ENCODE data around the gene DGKQ.
"Not testable (repeated sequence)": the region's sequence is repeated elsewhere in the genome, so short reads cannot be mapped to it uniquely, and the experiment has no call there.

DGKQ gene

GRCh38 chr4:993111-994029 lies 20.0 kb upstream of the DGKQ start, which contains the start of gene SLC26A1:
SLC26A1 (minus strand) TSS chr4:993404; CDS start chr4:991703, 1,701 bp downstream.
- DNase-seq = no peak

DNA sequence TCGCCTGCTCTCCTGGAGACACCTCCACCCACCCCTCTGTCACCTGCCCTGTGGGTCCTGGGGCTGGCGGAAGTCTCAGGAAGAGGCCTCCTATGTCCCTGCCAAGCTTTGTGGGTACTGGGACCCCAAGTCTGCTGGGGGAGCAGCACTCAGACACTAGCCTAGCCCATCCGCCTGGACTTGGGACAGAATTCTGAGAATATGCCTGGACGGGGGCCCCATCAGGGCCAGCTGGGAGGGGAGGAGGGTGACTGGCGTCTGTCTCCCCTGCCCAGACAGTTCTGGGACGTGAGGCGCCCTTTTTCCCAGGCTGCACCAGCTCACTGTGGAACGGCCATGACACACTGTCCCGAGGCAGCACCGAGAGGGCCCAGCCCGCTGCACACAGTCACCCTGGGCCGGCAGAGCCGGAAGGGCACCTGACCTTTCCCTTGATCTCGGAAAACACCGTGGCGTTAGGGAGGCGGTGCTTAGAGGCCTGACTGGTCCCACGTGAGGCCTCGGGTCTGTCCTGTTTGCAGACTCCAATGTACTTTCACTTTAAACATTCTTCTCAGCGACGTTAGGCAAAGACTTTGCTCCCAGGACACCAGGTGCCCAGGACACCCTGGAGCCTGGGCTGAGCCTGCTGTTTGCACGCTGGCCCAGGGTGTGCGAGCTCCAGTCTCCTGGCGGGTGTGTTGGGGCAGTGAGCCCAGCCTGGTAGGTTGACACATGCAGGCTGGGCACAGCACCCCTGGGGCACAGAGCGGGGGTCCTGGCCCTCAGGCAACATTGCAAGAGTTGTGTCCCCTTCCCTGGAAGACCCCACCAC lies 19.1 kb upstream of the DGKQ start:
- no peak for DNase-seq

DNA sequence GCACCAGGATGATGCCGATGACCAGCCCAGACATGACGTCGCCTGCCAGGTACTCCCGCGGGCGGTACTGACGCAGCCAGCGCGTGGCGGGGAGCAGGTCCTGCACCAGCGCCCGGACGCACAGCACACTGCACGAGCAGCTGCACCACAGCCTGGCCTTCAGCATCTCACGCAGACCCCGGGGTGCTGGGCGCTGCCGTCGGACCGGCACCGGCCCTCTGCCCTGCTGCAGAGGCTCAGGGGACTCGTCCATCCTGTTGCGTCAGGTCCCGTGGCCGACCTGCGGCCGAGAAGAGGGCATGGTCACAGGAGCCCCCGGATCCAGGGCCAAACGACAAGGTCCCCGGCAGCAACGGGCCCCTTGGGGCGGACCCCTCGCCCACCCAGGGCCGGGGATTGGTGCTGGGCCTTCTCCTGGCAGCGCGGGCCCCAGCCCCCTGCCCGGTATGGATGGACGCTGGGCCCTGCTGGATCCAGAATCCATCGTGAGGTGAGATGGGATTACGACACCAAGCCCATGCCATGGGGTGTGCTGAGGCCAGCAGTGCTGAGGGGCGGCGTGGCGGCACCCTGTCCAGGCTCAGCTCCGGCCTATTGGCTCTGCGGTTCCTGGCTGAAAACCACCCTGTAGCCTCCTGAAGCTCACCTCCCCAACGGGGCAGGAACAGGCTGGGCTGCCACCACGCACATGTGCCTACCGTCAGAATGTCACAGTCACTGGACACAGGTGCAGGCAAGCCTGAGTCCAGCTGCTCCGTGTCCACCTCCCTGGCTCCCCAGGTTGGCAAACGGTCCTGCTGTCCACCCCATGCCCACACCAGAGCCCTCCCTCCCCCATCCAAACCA lies 18.3 kb upstream of the DGKQ start:
- no peak for DNase-seq

DNA sequence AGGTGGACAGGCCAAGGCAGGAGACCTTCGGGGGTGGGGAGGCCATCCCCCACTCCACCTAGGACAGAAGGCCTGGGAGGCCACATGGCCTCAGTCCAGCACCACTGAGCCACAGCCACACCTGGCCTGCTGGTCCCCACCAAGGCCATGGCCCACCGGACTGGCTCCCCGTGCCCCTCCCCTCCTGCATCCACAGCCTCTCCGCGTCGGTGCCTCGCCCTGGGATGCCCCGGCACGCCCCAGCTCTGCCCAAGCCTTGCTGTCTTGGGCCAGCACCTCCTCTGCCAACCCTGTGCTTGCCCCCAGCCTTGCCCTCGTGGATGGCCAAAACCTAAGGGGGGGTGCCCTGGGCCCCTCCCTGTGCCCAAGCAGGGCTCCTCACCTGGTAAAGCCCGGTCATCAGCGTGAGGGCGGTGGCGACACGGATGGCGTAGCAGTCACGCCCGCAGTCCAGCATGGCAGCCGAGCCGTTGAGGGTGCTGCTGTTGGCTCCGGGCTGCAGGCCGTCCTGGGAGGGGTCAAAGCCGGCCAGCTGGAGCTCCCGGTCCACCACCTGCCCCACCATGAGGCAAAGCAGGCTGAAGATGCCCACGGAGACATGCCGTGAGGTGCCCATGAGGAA lies 17.5 kb upstream of the DGKQ start:
- no peak for DNase-seq

GRCh38 chr4:989722-990471 lies 16.5 kb upstream of the DGKQ start:
- DNase-seq = no peak

DNA sequence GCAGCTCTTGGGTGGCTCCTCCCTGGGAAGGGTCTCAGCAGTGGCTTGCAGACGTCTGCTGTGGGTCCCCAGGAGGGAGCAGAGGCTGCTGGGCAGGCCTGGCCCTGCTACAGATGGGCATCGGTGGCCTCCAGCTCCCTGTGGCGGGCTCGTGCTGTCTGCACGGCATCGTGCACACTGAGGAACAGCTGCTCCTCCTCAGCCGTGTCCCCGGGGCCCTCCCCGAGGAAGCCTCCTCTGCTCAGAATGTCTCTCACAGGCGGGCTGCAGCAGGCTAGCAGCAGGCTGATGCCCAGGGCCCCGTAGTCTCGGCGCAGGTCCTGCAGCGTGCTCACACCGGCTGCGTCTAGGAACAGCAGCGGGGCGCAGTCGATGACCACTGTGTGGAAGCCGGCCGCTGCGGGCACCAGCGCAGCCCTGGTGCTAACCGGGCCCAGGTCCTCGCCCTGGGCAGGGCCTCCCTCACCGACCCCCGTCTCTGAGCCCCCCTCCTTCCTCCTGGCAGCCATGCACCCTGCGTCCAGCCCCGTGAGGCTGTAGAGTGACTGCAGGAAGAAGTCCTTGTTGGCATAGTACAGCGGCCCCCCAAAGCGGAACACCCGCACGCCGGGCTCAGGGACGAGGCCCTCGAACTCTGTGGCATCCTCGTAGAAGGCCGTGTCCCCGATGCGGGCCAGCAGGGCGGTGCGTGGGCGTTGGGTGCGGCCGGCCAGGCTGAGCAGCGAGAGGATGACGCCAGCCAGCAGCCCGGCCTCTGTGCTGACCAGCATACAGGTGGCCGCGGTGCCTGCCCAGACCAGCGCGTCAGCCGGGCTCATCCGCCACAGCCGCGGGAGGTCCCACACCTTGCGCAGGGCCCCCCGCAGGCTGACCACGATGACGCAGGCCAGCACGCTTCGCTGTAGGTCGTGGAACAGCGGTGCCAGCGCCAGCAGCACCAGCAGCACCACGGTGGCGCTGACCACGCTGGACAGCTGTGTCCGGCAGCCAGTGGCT lies 15.7 kb upstream of the DGKQ start:
- DNase-seq = no peak

GRCh38 chr4:987624-988513 lies 14.5 kb upstream of the DGKQ start:
- no peak for DNase-seq

GRCh38 chr4:986879-987623 lies 13.7 kb upstream of the DGKQ start, which contains the start of gene IDUA:
IDUA (plus strand) TSS chr4:987044; CDS start chr4:987085, 41 bp downstream.
- DNase-seq = peak; percentile 72 to 76

- DNase-seq = no peak
These were observed 13.1 kb upstream of the DGKQ start for GRCh38 chr4:986428-986878.

- peak; percentile 66 to 69 for DNase-seq
These were observed 11.9 kb upstream of the DGKQ start for GRCh38 chr4:985123-985830.

DNA sequence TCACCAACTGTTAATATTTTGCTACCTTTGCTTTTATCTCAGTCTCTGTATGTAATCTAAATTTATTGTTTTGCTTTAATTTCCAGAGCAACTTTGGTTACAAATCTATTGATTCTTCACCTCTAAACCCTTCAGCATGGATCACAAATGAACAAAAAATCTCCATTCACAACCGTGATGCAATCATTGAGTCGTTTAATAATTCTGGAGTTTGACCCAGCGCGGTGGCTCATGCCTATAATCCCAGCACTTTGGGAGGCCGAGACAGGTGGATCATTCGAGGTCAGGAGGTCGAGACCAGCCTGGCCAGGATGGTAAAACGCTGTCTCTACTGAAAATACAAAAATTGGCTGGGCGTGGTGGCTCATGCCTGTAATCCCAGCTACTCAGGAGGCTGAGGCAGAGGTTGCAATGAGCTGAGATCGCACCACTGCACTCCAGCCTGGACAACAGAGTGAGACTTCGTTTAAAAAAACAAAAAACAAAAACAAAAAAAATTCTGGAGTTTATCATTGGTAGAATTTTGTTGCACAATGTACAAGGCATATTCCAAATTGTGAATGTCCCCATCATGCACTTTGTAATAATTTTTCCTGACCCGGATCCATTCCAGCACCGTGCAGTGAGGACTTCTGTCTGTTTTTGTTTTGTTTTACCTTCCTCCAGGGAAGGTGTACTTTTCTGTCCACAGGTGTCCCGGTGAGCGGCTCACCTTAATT lies 11.1 kb upstream of the DGKQ start:
- no peak for DNase-seq

DNA sequence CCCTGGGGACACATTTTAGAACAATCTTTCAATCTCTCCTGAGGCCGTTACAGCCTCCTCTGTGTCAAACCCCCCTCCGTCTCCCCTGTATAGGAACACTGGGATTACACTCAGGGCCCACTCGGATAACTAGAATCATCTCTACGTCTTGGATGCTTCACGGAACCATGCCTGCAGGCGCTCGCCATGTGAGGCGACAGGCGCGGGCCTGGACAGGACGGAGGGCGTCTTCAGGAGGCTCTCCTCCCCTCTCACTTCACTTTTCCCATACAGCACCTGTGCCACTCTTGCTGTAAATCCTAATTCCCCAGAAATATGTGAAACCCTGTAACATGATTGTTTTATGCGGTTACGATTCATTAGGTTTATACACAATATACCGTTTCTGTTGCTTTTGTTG lies 9.4 kb upstream of the DGKQ start:
- DNase-seq = no peak

- DNase-seq = no peak
These were observed 8.9 kb upstream of the DGKQ start for GRCh38 chr4:982291-982690.

- peak; percentile 67 to 78 for DNase-seq
These were observed 5.8 kb upstream of the DGKQ start for GRCh38 chr4:978957-979701.

- DNase-seq = not testable (repeated sequence)
These were observed 2.6 kb upstream of the DGKQ start for GRCh38 chr4:976016-976415.

- no peak for DNase-seq
These were observed 1.3 kb upstream of the DGKQ start for GRCh38 chr4:974668-975067.
